Ureter (tissue), 1 donor: ENCODE results near the gene HOXB4. TPM values are rescaled to one million over a fixed set of nuclear protein-coding genes. Genes with fewer than 3 reads are reported as not detected.

Experiments used
- DNase-seq: peaks from one replicate; pipeline ENCODE4 v3.0.0-alpha.2; 2020; ENCODE audit warnings: low spot score
- total RNA-seq: library from RNA; stranded (reverse); gene quantifications from one replicate; pipeline ENCODE4 v1.2.4, GENCODE V29; 2023
- donor health status: DM: yes; HTN: yes; CAD: no.

HOXB4 gene
- total RNA-seq, 1 donor from 2014 or later = 28.7 TPM

GRCh38 chr17:48528936-48529682 lies 49.0 kb downstream of the HOXB4 start:
- DNase-seq = no peak

- DNase-seq = no peak
Measured at GRCh38 chr17:48528153-48528935, 49.8 kb downstream of the HOXB4 start.

- DNase-seq = no peak
Measured at GRCh38 chr17:48527547-48527932, 50.6 kb downstream of the HOXB4 start.

GRCh38 chr17:48526608-48527546 lies 51.3 kb downstream of the HOXB4 start:
- DNase-seq = no peak

Other genes starting within 250 kb of the HOXB4 start
- gene SKAP1, start 148.1 kb downstream of the HOXB4 start, total RNA-seq = 25.4 TPM
- gene HOXB1, start 47.3 kb downstream of the HOXB4 start, total RNA-seq = 0.31 TPM
- gene HOXB2, start 33.2 kb downstream of the HOXB4 start, total RNA-seq = 50.7 TPM
- gene HOXB3, start 11.9 kb upstream of the HOXB4 start, total RNA-seq = 179 TPM
- 30.1 TPM for gene HOXB5, start 15.4 kb upstream of the HOXB4 start, total RNA-seq
- gene HOXB6, start 26.6 kb upstream of the HOXB4 start, total RNA-seq = 111 TPM
- gene HOXB7, start 32.7 kb upstream of the HOXB4 start, total RNA-seq = 28.9 TPM
- gene HOXB8, start 36.9 kb upstream of the HOXB4 start, total RNA-seq = 56.2 TPM
- gene HOXB9, start 48.0 kb upstream of the HOXB4 start, total RNA-seq = 33.2 TPM
- gene PRAC1, start 144.2 kb upstream of the HOXB4 start, total RNA-seq = not detected
- gene PRAC2, start 144.8 kb upstream of the HOXB4 start, total RNA-seq = not detected
- not detected for gene HOXB13, start 150.4 kb upstream of the HOXB4 start, total RNA-seq
- gene TTLL6, start 238.9 kb upstream of the HOXB4 start, total RNA-seq = 0.68 TPM